ENCODE data around the gene PDYN. TPM values are rescaled to one million over a fixed set of nuclear protein-coding genes. Genes with fewer than 3 reads are reported as not detected.

The PDYN gene
- total and polyA plus RNA-seq, 2 donors (not counting 1 experiment from before 2014, with no cell fraction given), result not detected

- no peak overlapping the region for H3K27ac ChIP-seq (ENCODE audit: low read length in 2 of 2)
- 75% methylated on average over 3 of the region's 3 CpGs for WGBS (ENCODE audit: insufficient coverage)
- H3K9me3 ChIP-seq (ENCODE audit: control extremely low read depth in 1 of 3, control insufficient read depth in 2 of 3, insufficient read depth in 1 of 3, low read length in 2 of 3), result no peaks in the 10 kb centered on the region
- ChIA-PET CTCF (interaction anchor here (0.9 to 1.2 kb wide), 3 partner anchors 199 to 236 kb away, joined by 3 to 6 read pairs (median 3); no protein-coding TSS in a partner anchor), POLR2A (no interaction called here)
- DNase-seq (no peak), ATAC-seq (ENCODE audit: low read depth) (no peak)
- H3K79me2 ChIP-seq (ENCODE audit: control insufficient read depth, insufficient read depth, low read length), result no peaks in the 10 kb centered on the region
- H3K36me3 ChIP-seq (replicated peaks in 1 of 2; ENCODE audit: control extremely low read depth in 1 of 2, control insufficient read depth in 1 of 2, extremely low read depth in 1 of 2, insufficient read depth in 2 of 2, low read length in 1 of 2), result no peaks in the 10 kb centered on the region
- H3K4me2 ChIP-seq (replicated peaks; ENCODE audit: low read depth, low read length, poor library complexity, severe bottlenecking), result no peak overlapping the region
- H3K27me3 ChIP-seq (replicated peaks in 1 of 4; ENCODE audit: control extremely low read depth in 1 of 4, control insufficient read depth in 3 of 4, insufficient read depth in 4 of 4, low read length in 3 of 4), result peaks cover 0 to 26% (median 5%) of the 10 kb centered on the region in 4 experiments
- H3K27me3 Mint-ChIP-seq, result peaks cover 46% of the 10 kb centered on the region
- TF ChIP-seq CTCF (IDR thresholded peaks at IDR 0.05) (no peak), EZH2 (IDR thresholded peaks at IDR 0.05; ENCODE audit: borderline replicate concordance, insufficient read depth, low read depth, low read length, poor library complexity, severe bottlenecking) (no peak)
- intact Hi-C loops (cut with micrococcal nuclease), result no loop called here
- H3K9ac ChIP-seq (ENCODE audit: low read length), result no peak overlapping the region
- H3K4me1 ChIP-seq (ENCODE audit: control insufficient read depth in 2 of 2, insufficient read depth in 2 of 2, low read length in 2 of 2), result no peaks in the 10 kb centered on the region
- H3K9me3 Mint-ChIP-seq (ENCODE audit: insufficient read depth), result no peaks in the 10 kb centered on the region
- H3K4me3 ChIP-seq (ENCODE audit: control extremely low read depth in 1 of 5, extremely low read depth in 1 of 5, insufficient read depth in 1 of 5, low read depth in 2 of 5, low read length in 4 of 5), result no peak overlapping the region
- H3K4me1 Mint-ChIP-seq, result no peaks in the 10 kb centered on the region
- no peak overlapping the region for H3K4me3 Mint-ChIP-seq
- H3K27ac Mint-ChIP-seq, result no peak overlapping the region
- no peak overlapping the region for H2AFZ ChIP-seq (ENCODE audit: insufficient read depth, low read depth, low read length, poor library complexity, severe bottlenecking)
- H4K20me1 ChIP-seq (ENCODE audit: control insufficient read depth, insufficient read depth, low read length, poor library complexity, severe bottlenecking), result no peaks in the 10 kb centered on the region
These were observed 7.3 kb upstream of the PDYN start for GRCh38 chr20:2001119-2001518.

- Mint-ChIP-seq H3K4me3 (no peak overlapping the region), H3K9me3 (ENCODE audit: insufficient read depth) (no peaks in the 10 kb centered on the region), H3K4me1 (no peaks in the 10 kb centered on the region), H3K27ac (no peak overlapping the region), H3K27me3 (peaks cover 51% of the 10 kb centered on the region)
- DNase-seq (no peak), ATAC-seq (ENCODE audit: low read depth) (no peak)
- TF ChIP-seq EZH2 (IDR thresholded peaks at IDR 0.05; ENCODE audit: borderline replicate concordance, insufficient read depth, low read depth, low read length, poor library complexity, severe bottlenecking) (no peak), CTCF (IDR thresholded peaks at IDR 0.05) (no peak)
- Histone ChIP-seq H3K4me2 (replicated peaks; ENCODE audit: low read depth, low read length, poor library complexity, severe bottlenecking) (no peak overlapping the region), H3K9ac (ENCODE audit: low read length) (no peak overlapping the region), H3K27me3 (replicated peaks in 1 of 4; ENCODE audit: control extremely low read depth in 1 of 4, control insufficient read depth in 3 of 4, insufficient read depth in 4 of 4, low read length in 3 of 4) (peaks cover 0 to 31% (median 5%) of the 10 kb centered on the region in 4 experiments), H3K79me2 (ENCODE audit: control insufficient read depth, insufficient read depth, low read length) (no peaks in the 10 kb centered on the region), H3K4me1 (ENCODE audit: control insufficient read depth in 2 of 2, insufficient read depth in 2 of 2, low read length in 2 of 2) (no peaks in the 10 kb centered on the region), H2AFZ (ENCODE audit: insufficient read depth, low read depth, low read length, poor library complexity, severe bottlenecking) (no peak overlapping the region), H3K27ac (ENCODE audit: low read length in 2 of 2) (no peak overlapping the region), H3K4me3 (ENCODE audit: control extremely low read depth in 1 of 5, extremely low read depth in 1 of 5, insufficient read depth in 1 of 5, low read depth in 2 of 5, low read length in 4 of 5) (no peak overlapping the region), H3K9me3 (ENCODE audit: control extremely low read depth in 1 of 3, control insufficient read depth in 2 of 3, insufficient read depth in 1 of 3, low read length in 2 of 3) (no peaks in the 10 kb centered on the region), H3K36me3 (replicated peaks in 1 of 2; ENCODE audit: control extremely low read depth in 1 of 2, control insufficient read depth in 1 of 2, extremely low read depth in 1 of 2, insufficient read depth in 2 of 2, low read length in 1 of 2) (no peaks in the 10 kb centered on the region), H4K20me1 (ENCODE audit: control insufficient read depth, insufficient read depth, low read length, poor library complexity, severe bottlenecking) (no peaks in the 10 kb centered on the region)
- CTCF ChIA-PET, result no interaction called here
- intact Hi-C loops (cut with micrococcal nuclease), result no loop called here
- no CpG with 5 or more reads among the region's 6 CpGs for WGBS (ENCODE audit: insufficient coverage)
- POLR2A ChIA-PET, result no interaction called here
These were observed 6.4 kb upstream of the PDYN start for GRCh38 chr20:2000285-2000684.

Measured in B cell (primary cell).